Astrocyte (in vitro differentiated cells and primary cell): ENCODE measurements around the gene ESRRG. TPM values are rescaled to one million over a fixed set of nuclear protein-coding genes. Genes with fewer than 3 reads are reported as not detected.
A peak's percentile ranks its signal among the peaks of the same experiment; 100 is the strongest.

Source experiments
- DNase-seq: peaks from one replicate; pipeline ENCODE4 v3.0.0-alpha.2; 2010; ENCODE audit warnings: low read depth
- FAIRE-seq: peaks from 2 replicates; lab custom pipeline; 2011; peaks lifted over from hg19 to GRCh38; lab: Jason Lieb, UNC
- H2AFZ ChIP-seq: 2 replicates; pipeline ENCODE4 v1.6.0; 2012; ENCODE audit warnings: low read depth, low read length, inconsistent platforms
- H3K27ac ChIP-seq: 2 replicates; pipeline ENCODE4 v1.5.1; 2011; ENCODE audit warnings: low read depth, low read length, inconsistent platforms
- H3K27me3 ChIP-seq: 2 replicates; pipeline ENCODE4 v1.6.0; 2011; ENCODE audit warnings: low read length, inconsistent platforms; ENCODE audit not compliant: insufficient read depth
- H3K36me3 ChIP-seq: 2 replicates; pipeline ENCODE4 v1.5.1; 2011; ENCODE audit warnings: low read length, inconsistent platforms; ENCODE audit not compliant: insufficient read depth
- H3K4me1 ChIP-seq: 2 replicates; pipeline ENCODE4 v1.5.1; 2011; ENCODE audit warnings: low read length, inconsistent platforms; ENCODE audit not compliant: insufficient read depth
- H3K4me2 ChIP-seq: 2 replicates; pipeline ENCODE4 v1.6.0; 2012; ENCODE audit warnings: low read length, inconsistent platforms
- H3K4me3 ChIP-seq: 2 replicates; pipeline ENCODE4 v1.5.1; 2011; ENCODE audit warnings: low read depth, mild to moderate bottlenecking, low read length, inconsistent platforms; ENCODE audit not compliant: insufficient read depth
- H3K79me2 ChIP-seq: 2 replicates; pipeline ENCODE4 v1.6.0; 2012; ENCODE audit warnings: mild to moderate bottlenecking, low read length, inconsistent platforms; ENCODE audit not compliant: insufficient read depth
- H3K9ac ChIP-seq: 2 replicates; pipeline ENCODE4 v1.6.0; 2012; ENCODE audit warnings: mild to moderate bottlenecking, low read length, inconsistent platforms
- H3K9me3 ChIP-seq: 2 replicates; pipeline ENCODE4 v1.5.1; 2012; ENCODE audit warnings: low read depth, mild to moderate bottlenecking, low read length, inconsistent platforms; ENCODE audit not compliant: insufficient read depth
- H4K20me1 ChIP-seq: 2 replicates; pipeline ENCODE4 v1.6.0; 2012; ENCODE audit warnings: low read length, inconsistent platforms; ENCODE audit not compliant: insufficient read depth
- H3K27ac Mint-ChIP-seq: one replicate; pipeline ENCODE4 v1.8.0; 2021; ENCODE audit warnings: mild to moderate bottlenecking, mixed read lengths; ENCODE audit not compliant: unreplicated experiment
- H3K27me3 Mint-ChIP-seq: one replicate; pipeline ENCODE4 v1.8.0; 2021; ENCODE audit warnings: low read depth, mixed read lengths; ENCODE audit not compliant: unreplicated experiment
- H3K36me3 Mint-ChIP-seq: one replicate; pipeline ENCODE4 v1.8.0; 2021; ENCODE audit warnings: low read depth, mixed read lengths; ENCODE audit not compliant: unreplicated experiment
- H3K4me1 Mint-ChIP-seq: one replicate; pipeline ENCODE4 v1.8.0; 2021; ENCODE audit warnings: low read depth, mixed read lengths; ENCODE audit not compliant: unreplicated experiment
- H3K4me3 Mint-ChIP-seq: one replicate; pipeline ENCODE4 v1.8.0; 2021; ENCODE audit warnings: mild to moderate bottlenecking, moderate library complexity, mixed read lengths; ENCODE audit not compliant: unreplicated experiment
- H3K9me3 Mint-ChIP-seq: one replicate; pipeline ENCODE4 v1.8.0; 2021; ENCODE audit warnings: mild to moderate bottlenecking, mixed read lengths; ENCODE audit not compliant: unreplicated experiment
- CTCF ChIP-seq: IDR thresholded peaks from 2 replicates; pipeline ENCODE4 v1.5.1; 2011; ENCODE audit warnings: low read depth, mild to moderate bottlenecking, inconsistent platforms, low read length, moderate library complexity; ENCODE audit not compliant: insufficient read depth
- EZH2 ChIP-seq: IDR thresholded peaks from 2 replicates; pipeline ENCODE4 v1.6.1; 2012; ENCODE audit warnings: mild to moderate bottlenecking, low read length, inconsistent platforms; ENCODE audit not compliant: insufficient read depth
- total RNA-seq: library from RNA; stranded (reverse); gene quantifications from 2 replicates; pipeline ENCODE4 v1.2.1, GENCODE V29; 2021

Gene ESRRG
- total RNA-seq, 1 donor from 2014 or later: 0.79 TPM

DNA sequence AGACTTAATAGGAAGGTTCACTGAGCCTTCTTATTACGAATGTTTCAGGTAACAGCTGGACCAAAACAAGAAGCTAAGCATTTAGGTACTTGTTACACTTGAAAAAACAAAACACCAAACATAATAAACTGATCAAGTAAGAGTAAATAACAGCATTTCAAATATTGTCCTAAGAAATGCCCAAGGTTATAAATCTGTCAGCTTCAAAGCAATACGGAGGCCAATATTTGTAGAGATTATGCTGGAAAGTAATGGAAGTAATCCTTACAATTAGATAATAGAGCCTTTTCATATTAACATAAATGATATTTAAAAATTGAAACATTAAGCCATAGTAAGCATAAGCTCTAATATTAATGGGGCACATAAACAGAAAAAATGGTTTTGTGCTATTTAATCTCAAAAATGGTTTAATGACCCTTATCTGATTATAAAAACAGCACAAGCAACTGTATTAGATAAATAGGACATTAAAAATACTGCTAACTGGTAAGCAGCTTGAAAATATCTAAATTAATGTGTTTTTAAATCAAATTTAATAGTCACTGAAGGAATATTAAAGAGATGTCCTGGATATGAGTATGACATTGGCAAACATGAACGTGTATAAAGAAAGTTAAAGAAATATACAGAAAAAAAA, 256.9 kb downstream of the ESRRG start:
- H3K27ac Mint-ChIP-seq: no peak overlapping the region
- FAIRE-seq (no peak), DNase-seq (no peak)
- no peaks in the 10 kb centered on the region for H3K36me3 Mint-ChIP-seq
- H3K4me1 Mint-ChIP-seq: peaks cover 25% of the 10 kb centered on the region
- no peaks in the 10 kb centered on the region for H3K9me3 Mint-ChIP-seq
- H3K27me3 Mint-ChIP-seq: no peaks in the 10 kb centered on the region
- H3K4me3 Mint-ChIP-seq: no peak overlapping the region
- no peak overlapping the region for H3K27ac ChIP-seq
- H3K4me3 ChIP-seq: no peak overlapping the region
- H3K27me3 ChIP-seq: no peaks in the 10 kb centered on the region
- TF ChIP-seq EZH2 (no peak), CTCF (no peak)
- H3K4me1 ChIP-seq: peaks cover 17% of the 10 kb centered on the region
- H3K9me3 ChIP-seq: no peaks in the 10 kb centered on the region
- no peaks in the 10 kb centered on the region for H3K79me2 ChIP-seq
- H3K36me3 ChIP-seq: no peaks in the 10 kb centered on the region
- no peak overlapping the region for H2AFZ ChIP-seq
- no peak overlapping the region for H3K9ac ChIP-seq
- no peak overlapping the region for H3K4me2 ChIP-seq
- H4K20me1 ChIP-seq: no peaks in the 10 kb centered on the region

GRCh38 chr1:216464489-216464888, 258.7 kb downstream of the ESRRG start:
- H3K4me1 Mint-ChIP-seq: peaks cover 26% of the 10 kb centered on the region
- no peak overlapping the region for H3K4me3 Mint-ChIP-seq
- Histone ChIP-seq H3K79me2 (no peaks in the 10 kb centered on the region), H3K4me2 (no peak overlapping the region), H3K4me3 (no peak overlapping the region), H4K20me1 (no peaks in the 10 kb centered on the region), H3K27me3 (no peaks in the 10 kb centered on the region), H3K36me3 (no peaks in the 10 kb centered on the region), H3K4me1 (peaks cover 17% of the 10 kb centered on the region), H3K9ac (no peak overlapping the region), H3K27ac (no peak overlapping the region), H3K9me3 (no peaks in the 10 kb centered on the region), H2AFZ (no peak overlapping the region)
- no peak for TF ChIP-seq CTCF
- no peak for TF ChIP-seq EZH2
- no peak for FAIRE-seq
- no peak overlapping the region for H3K27ac Mint-ChIP-seq
- H3K27me3 Mint-ChIP-seq: no peaks in the 10 kb centered on the region
- DNase-seq: peak; percentile 96
- no peaks in the 10 kb centered on the region for H3K36me3 Mint-ChIP-seq
- H3K9me3 Mint-ChIP-seq: no peaks in the 10 kb centered on the region

DNA sequence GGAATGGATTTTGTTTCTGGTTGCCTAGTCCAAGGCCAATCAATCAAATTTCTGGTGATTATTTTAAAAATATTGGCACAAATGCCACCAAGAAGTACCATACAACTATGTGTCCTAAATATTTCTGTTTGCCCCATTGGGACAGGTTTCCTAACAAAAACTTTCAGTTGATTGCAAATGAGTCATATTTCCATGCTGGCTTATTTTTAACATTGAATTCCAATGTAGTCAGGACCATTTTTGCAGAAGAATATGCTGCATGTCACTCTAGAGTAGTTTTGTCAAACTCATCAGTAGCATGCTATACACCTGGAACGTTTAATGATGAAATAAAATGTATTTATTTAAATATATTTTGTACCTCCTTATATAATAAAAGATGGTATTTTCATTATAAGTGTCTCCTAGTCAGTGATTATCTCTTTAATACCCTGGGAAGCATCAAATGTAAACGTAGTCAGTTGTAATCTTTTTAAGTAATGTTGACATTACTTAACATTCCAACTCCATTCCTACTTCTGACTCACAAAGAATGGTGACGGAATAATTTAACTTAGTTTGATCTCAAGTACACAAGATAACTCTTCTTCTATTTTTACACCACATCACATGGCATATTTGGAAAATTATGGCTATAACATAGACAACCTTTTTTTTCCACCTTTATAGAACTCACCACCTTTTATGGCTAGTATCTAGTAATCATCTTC, 261.0 kb downstream of the ESRRG start:
- H3K9me3 ChIP-seq: no peaks in the 10 kb centered on the region
- no peaks in the 10 kb centered on the region for H3K27me3 ChIP-seq
- H3K4me3 Mint-ChIP-seq: no peak overlapping the region
- peaks cover 19% of the 10 kb centered on the region for H3K4me1 ChIP-seq
- TF ChIP-seq CTCF (no peak), EZH2 (no peak)
- peak overlapping the region; percentile 18 for H3K4me2 ChIP-seq
- peaks cover 32% of the 10 kb centered on the region for H3K4me1 Mint-ChIP-seq
- H3K9ac ChIP-seq: no peak overlapping the region
- DNase-seq (peak; percentile 72), FAIRE-seq (no peak)
- H3K79me2 ChIP-seq: no peaks in the 10 kb centered on the region
- H3K27me3 Mint-ChIP-seq: no peaks in the 10 kb centered on the region
- no peak overlapping the region for H2AFZ ChIP-seq
- H3K27ac Mint-ChIP-seq: peak overlapping the region; percentile 48
- H3K27ac ChIP-seq: no peak overlapping the region
- no peaks in the 10 kb centered on the region for H4K20me1 ChIP-seq
- no peaks in the 10 kb centered on the region for H3K9me3 Mint-ChIP-seq
- H3K36me3 ChIP-seq: no peaks in the 10 kb centered on the region
- no peaks in the 10 kb centered on the region for H3K36me3 Mint-ChIP-seq
- H3K4me3 ChIP-seq: no peak overlapping the region
